ENCODE measurements around the gene SYAP1. TPM values are rescaled to one million over a fixed set of nuclear protein-coding genes. Genes with fewer than 3 reads are reported as not detected.
A peak's percentile ranks its signal among the peaks of the same experiment; 100 is the strongest.
"Not testable (repeated sequence)": the region's sequence is repeated elsewhere in the genome, so short reads cannot be mapped to it uniquely, and the experiment has no call there.

The SYAP1 gene
- total and polyA plus RNA-seq, 4 donors = 9.6 to 29.0 (median 21.3) TPM

GRCh38 chrX:16726347-16726988 is 7.1 kb downstream of the SYAP1 start:
- H3K9me3 ChIP-seq (ENCODE audit: control insufficient read depth in 4 of 4, low read length in 3 of 4); DNase-seq (ENCODE audit: low spot score); H3K36me3 ChIP-seq (ENCODE audit: control insufficient read depth in 4 of 4, insufficient read depth in 3 of 4, low read depth in 1 of 4, low read length in 3 of 4); H3K27me3 ChIP-seq (ENCODE audit: control insufficient read depth in 4 of 4, insufficient read depth in 4 of 4, low read length in 3 of 4); H3K4me3 ChIP-seq (ENCODE audit: low read depth in 1 of 3, low read length in 3 of 3): not testable (repeated sequence)
- TF ChIP-seq REST (IDR thresholded peaks at IDR 0.05) = peak; percentile 19
- TF ChIP-seq YY1 (IDR thresholded peaks at IDR 0.05) = peak; percentile 26
- Histone ChIP-seq H3K4me1 (ENCODE audit: control insufficient read depth in 4 of 4, insufficient read depth in 4 of 4, low read length in 3 of 4) (peaks cover 3 to 16% (median 9%) of the 10 kb centered on the region in 4 donors), H3K27ac (ENCODE audit: low read depth in 1 of 2, low read length in 2 of 2) (peak overlapping the region in 1 of 2 donors; percentile 3), H3K9ac (ENCODE audit: low read depth in 1 of 2, low read length in 2 of 2) (peak overlapping the region in 1 of 2 donors; percentile 31)
- WGBS = 32% methylated on average over 5 of the region's 5 CpGs

GRCh38 chrX:16727637-16728036 is 8.2 kb downstream of the SYAP1 start:
- Histone ChIP-seq H3K27ac (ENCODE audit: low read depth in 1 of 2, low read length in 2 of 2) (no peak overlapping the region), H3K4me1 (ENCODE audit: control insufficient read depth in 4 of 4, insufficient read depth in 4 of 4, low read length in 3 of 4) (peaks cover 3 to 14% (median 8%) of the 10 kb centered on the region in 4 donors), H3K9ac (ENCODE audit: low read depth in 1 of 2, low read length in 2 of 2) (no peak overlapping the region), H3K36me3 (ENCODE audit: control insufficient read depth in 4 of 4, insufficient read depth in 3 of 4, low read depth in 1 of 4, low read length in 3 of 4) (peaks cover 0 to 2% (median 0%) of the 10 kb centered on the region in 4 donors), H3K4me3 (ENCODE audit: low read depth in 1 of 3, low read length in 3 of 3) (no peak overlapping the region), H3K27me3 (ENCODE audit: control insufficient read depth in 4 of 4, insufficient read depth in 4 of 4, low read length in 3 of 4) (no peaks in the 10 kb centered on the region), H3K9me3 (ENCODE audit: control insufficient read depth in 4 of 4, low read length in 3 of 4) (no peaks in the 10 kb centered on the region)
- TF ChIP-seq MAX (IDR thresholded peaks at IDR 0.05) = no peak
- TF ChIP-seq SP1 (IDR thresholded peaks at IDR 0.05) = no peak
- no peak for TF ChIP-seq FOXA2 (IDR thresholded peaks at IDR 0.05)
- TF ChIP-seq NR2F2 (IDR thresholded peaks at IDR 0.05) = no peak
- no peak for TF ChIP-seq CTCF (IDR thresholded peaks at IDR 0.05; ENCODE audit: low read depth, low read length, missing input control)
- TF ChIP-seq YY1 (IDR thresholded peaks at IDR 0.05) = no peak
- no peak for TF ChIP-seq GABPA (IDR thresholded peaks at IDR 0.05 in 1 of 2, conservative IDR thresholded peaks at IDR 0.05 in 1 of 2)
- TF ChIP-seq RAD21 (IDR thresholded peaks at IDR 0.05) = no peak
- no peak for TF ChIP-seq REST (IDR thresholded peaks at IDR 0.05)
- TF ChIP-seq HNF4A (conservative IDR thresholded peaks at IDR 0.05) = no peak
- TF ChIP-seq ATF3 (IDR thresholded peaks at IDR 0.05) = no peak
- TF ChIP-seq TAF1 (conservative IDR thresholded peaks at IDR 0.05) = no peak
- TF ChIP-seq ZBTB33 (IDR thresholded peaks at IDR 0.05) = no peak
- TF ChIP-seq HNF4G (IDR thresholded peaks at IDR 0.05) = no peak
- TF ChIP-seq RXRA (IDR thresholded peaks at IDR 0.05) = no peak
- TF ChIP-seq FOXA1 (IDR thresholded peaks at IDR 0.05) = no peak
- no peak for TF ChIP-seq JUND (IDR thresholded peaks at IDR 0.05)
- no peak for TF ChIP-seq EGR1 (IDR thresholded peaks at IDR 0.05; ENCODE audit: low read depth in 2 of 2)
- no peak for DNase-seq (ENCODE audit: low spot score)

Data from liver (tissue), 9 donors.